ENCODE results near the gene IDI2.

DNA sequence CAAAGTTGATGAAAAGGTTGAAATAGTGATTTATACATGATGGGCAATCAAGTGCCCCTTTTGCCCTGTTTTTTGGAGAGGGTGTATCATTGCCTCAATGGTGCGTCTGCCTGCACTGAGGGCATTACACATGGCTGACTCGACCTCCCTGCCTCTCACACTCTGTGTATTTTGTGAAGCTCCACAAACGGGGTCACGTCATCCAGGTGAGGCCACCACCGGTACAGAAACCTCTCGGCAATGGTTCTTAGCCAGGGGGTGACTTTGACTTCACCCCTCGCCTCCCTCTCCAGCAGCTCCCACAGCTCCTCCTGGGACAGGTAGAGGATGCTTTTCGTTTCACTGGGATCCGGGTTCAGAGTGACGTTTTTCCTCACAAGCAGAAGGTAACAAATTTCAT lies 6.3 kb downstream of the IDI2 start:
- TF ChIP-seq, protein P1, sequence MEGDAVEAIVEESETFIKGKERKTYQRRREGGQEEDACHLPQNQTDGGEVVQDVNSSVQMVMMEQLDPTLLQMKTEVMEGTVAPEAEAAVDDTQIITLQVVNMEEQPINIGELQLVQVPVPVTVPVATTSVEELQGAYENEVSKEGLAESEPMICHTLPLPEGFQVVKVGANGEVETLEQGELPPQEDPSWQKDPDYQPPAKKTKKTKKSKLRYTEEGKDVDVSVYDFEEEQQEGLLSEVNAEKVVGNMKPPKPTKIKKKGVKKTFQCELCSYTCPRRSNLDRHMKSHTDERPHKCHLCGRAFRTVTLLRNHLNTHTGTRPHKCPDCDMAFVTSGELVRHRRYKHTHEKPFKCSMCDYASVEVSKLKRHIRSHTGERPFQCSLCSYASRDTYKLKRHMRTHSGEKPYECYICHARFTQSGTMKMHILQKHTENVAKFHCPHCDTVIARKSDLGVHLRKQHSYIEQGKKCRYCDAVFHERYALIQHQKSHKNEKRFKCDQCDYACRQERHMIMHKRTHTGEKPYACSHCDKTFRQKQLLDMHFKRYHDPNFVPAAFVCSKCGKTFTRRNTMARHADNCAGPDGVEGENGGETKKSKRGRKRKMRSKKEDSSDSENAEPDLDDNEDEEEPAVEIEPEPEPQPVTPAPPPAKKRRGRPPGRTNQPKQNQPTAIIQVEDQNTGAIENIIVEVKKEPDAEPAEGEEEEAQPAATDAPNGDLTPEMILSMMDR (IDR thresholded peaks at IDR 0.05; ENCODE audit: insufficient read depth, low read length) = no peak
- TF ChIP-seq POLR2AphosphoS5 (IDR thresholded peaks at IDR 0.05; ENCODE audit: low read depth) = no peak
